ENCODE measurements around the gene VENTX.

GRCh38 chr10:133269367-133269766, 31.7 kb downstream of the VENTX start:
- no peak for TF ChIP-seq REST (IDR thresholded peaks at IDR 0.05; ENCODE audit: insufficient read depth in 1 of 2, low read depth in 2 of 2, low read length in 1 of 2)
- TF ChIP-seq CTCF (IDR thresholded peaks at IDR 0.05) = no peak
- TF ChIP-seq SIN3A (IDR thresholded peaks at IDR 0.05; ENCODE audit: borderline replicate concordance, insufficient read depth, low read depth, low read length) = no peak

Data from Panc1 (cell line).